Common myeloid progenitor, CD34-positive (primary cell): ENCODE measurements around the gene SHMT1.

Experiments used
- CTCF ChIA-PET: fragments of 350-600 bp; sonication (Branson Sonifier 250); formaldehyde crosslinking; loops from one replicate; lab custom pipeline; 2021; ENCODE audit warnings: antibody characterized with exemption; lab: Charles Lee
- POLR2A ChIA-PET: fragments of 350-600 bp; sonication (Branson Sonifier 250); formaldehyde crosslinking; loops from one replicate; lab custom pipeline; 2021; ENCODE audit warnings: antibody characterized with exemption; lab: Charles Lee
- DNase-seq, 3 donors: peaks; one replicate each; pipeline versions ENCODE4 v3.0.0 to v3.0.0-alpha.2; 2013
- H3K27ac ChIP-seq, 2 experiments: 1 replicate in 1 of 2; 2 replicates in 1 of 2; pipeline ENCODE4 v1.7.0; 2013; ENCODE audit warnings: inconsistent platforms in 2 of 2, low read length in 2 of 2, mild to moderate bottlenecking in 2 of 2, low read depth in 1 of 2, moderate library complexity in 1 of 2; ENCODE audit not compliant: severe bottlenecking in 2 of 2, insufficient read depth in 1 of 2, poor library complexity in 1 of 2
- H3K27me3 ChIP-seq, 5 experiments: replicated peaks in 2 of 5; 1 replicate in 3 of 5; 2 replicates in 2 of 5; pipeline versions ENCODE4 v1.6.1 to v1.7.0; 2013; ENCODE audit warnings: low read length in 4 of 5, mild to moderate bottlenecking in 2 of 5, moderate library complexity in 2 of 5, inconsistent platforms in 1 of 5; ENCODE audit not compliant: insufficient read depth in 5 of 5, control insufficient read depth in 4 of 5
- H3K36me3 ChIP-seq, 4 experiments: 1 replicate in 2 of 4; 2 replicates in 2 of 4; pipeline versions ENCODE4 v1.6.1 to v1.7.0; 2013; ENCODE audit warnings: low read length in 3 of 4, control low read depth in 1 of 4, mild to moderate bottlenecking in 1 of 4; ENCODE audit not compliant: control insufficient read depth in 4 of 4, insufficient read depth in 4 of 4
- H3K4me1 ChIP-seq, 4 experiments: 1 replicate in 3 of 4; 2 replicates in 1 of 4; pipeline versions ENCODE4 v1.6.1 to v1.7.1; 2013; ENCODE audit warnings: low read length in 3 of 4, mild to moderate bottlenecking in 3 of 4, control low read depth in 1 of 4, inconsistent platforms in 1 of 4, moderate library complexity in 1 of 4; ENCODE audit not compliant: control insufficient read depth in 4 of 4, insufficient read depth in 4 of 4; ENCODE audit errors: control extremely low read depth in 1 of 4
- H3K4me3 ChIP-seq, 7 experiments: 1 replicate in 4 of 7; 2 replicates in 3 of 7; pipeline versions ENCODE4 v1.5.1 to v1.7.0; 2013; ENCODE audit warnings: mild to moderate bottlenecking in 7 of 7, low read length in 6 of 7, moderate library complexity in 6 of 7, inconsistent platforms in 2 of 7, low read depth in 2 of 7, control low read depth in 1 of 7; ENCODE audit not compliant: insufficient read depth in 4 of 7, control insufficient read depth in 1 of 7; ENCODE audit errors: extremely low read depth in 1 of 7
- H3K9me3 ChIP-seq, 5 experiments: 1 replicate in 4 of 5; 2 replicates in 1 of 5; pipeline versions ENCODE4 v1.6.1 to v1.7.1; 2013; ENCODE audit warnings: low read length in 4 of 5, mild to moderate bottlenecking in 2 of 5, inconsistent platforms in 1 of 5, low read depth in 1 of 5, moderate library complexity in 1 of 5; ENCODE audit not compliant: control insufficient read depth in 4 of 5, insufficient read depth in 2 of 5; ENCODE audit errors: control extremely low read depth in 1 of 5
- WGBS: methylation state at CpG from one replicate; pipeline ENCODE4 v1.1.5; 2013; ENCODE audit not compliant: insufficient coverage; 5-methylcytosine and 5-hydroxymethylcytosine counted together

SHMT1 gene

DNA sequence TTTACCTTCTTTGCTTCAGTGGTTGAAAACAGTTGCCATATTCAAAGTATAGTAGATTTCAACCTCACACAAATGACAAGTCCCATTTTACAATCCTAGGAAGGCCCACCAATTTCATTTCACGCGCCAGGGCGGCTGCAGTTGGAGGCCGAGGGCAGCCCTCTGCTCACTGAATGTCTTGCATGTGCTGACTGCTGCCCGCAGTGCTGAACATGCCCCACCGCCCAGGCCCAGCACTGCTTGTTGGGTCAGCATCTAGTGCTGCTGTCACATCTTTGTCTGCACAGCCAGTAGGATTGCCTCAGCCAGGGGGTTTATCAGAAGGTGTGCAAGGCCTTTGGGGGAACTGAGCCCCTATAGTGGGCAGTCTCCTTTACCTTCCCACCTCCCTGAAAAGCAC, 36.8 kb downstream of the SHMT1 start:
- no peaks in the 10 kb centered on the region for H3K27me3 ChIP-seq
- ChIA-PET CTCF (no interaction called here), POLR2A (no interaction called here)
- no peaks in the 10 kb centered on the region for H3K4me1 ChIP-seq
- no peak for DNase-seq
- no peaks in the 10 kb centered on the region for H3K9me3 ChIP-seq
- no peak overlapping the region for H3K27ac ChIP-seq
- H3K4me3 ChIP-seq, result no peak overlapping the region
- H3K36me3 ChIP-seq, result peaks cover 23 to 85% (median 54%) of the 10 kb centered on the region in 4 experiments
- 96% methylated on average over 6 of the region's 6 CpGs for WGBS

DNA sequence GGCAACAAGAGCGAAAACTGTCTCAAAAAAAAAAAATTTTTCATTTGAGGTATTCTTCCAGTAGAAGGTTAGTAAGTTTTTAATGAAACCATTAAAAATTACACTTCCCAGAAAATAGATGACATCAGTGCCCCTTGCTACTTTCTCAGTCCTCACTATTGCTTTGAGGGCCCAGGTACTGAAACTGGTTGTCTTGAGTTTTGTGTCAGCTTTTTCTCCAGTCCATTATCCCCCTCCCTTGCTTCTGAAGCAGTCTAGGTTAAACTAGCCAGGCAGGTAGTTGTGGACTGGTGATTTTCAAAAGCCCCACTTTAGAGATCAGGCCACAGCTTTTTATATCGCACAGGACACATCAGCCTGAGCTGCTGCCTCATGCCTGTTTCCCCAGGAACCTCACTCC, 37.3 kb downstream of the SHMT1 start:
- Histone ChIP-seq H3K4me3 (no peak overlapping the region), H3K27ac (no peak overlapping the region), H3K27me3 (no peaks in the 10 kb centered on the region), H3K9me3 (no peaks in the 10 kb centered on the region), H3K36me3 (peaks cover 21 to 86% (median 52%) of the 10 kb centered on the region in 4 experiments), H3K4me1 (no peaks in the 10 kb centered on the region)
- DNase-seq, result no peak
- WGBS, result 83% methylated on average over 1 of the region's 2 CpGs
- CTCF ChIA-PET, result no interaction called here
- POLR2A ChIA-PET, result no interaction called here

DNA sequence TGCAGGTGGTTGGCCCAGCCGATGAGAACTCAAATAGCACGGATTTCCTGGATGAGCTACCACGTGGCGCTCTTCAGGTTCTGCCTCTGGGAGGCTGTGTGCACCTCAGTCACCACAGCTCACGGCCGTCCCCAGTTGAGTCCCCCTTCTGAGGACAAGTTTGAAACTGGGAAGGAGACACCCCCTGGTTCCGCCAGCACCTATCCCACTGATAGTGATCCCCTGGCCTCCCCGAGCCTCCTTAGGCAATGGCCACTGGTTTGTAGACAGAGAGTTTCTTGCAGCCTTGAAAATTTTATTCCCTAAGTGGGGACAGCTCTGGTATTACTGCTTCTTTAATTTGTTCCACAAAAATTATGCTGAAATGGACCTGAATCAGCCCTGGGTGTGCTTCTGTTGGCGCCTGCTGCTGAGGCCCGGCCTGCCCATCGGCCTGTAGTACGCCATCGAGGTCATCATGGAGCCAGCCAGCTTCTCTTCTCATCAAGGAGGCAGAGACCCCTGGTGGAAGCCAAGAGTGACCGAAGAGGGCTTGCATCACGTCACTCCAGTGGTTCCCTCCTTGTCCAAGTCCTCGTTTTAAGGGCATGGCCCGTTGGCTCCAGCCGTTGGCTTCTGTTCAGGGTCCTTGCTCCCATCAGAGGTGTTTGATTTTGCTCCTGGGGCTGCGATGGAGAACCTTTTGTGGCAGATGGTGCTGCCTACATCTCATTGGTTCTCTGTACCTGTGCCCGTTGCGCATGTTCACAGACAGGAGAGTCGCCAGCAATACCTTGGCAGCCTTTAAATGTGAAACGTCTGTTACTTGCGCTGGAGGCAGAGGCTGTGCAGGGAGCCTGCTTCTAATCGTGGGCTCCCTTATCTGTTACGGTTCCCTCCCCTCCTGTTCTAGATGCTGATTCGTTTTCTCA, 39.0 kb downstream of the SHMT1 start:
- no peaks in the 10 kb centered on the region for H3K27me3 ChIP-seq

DNA sequence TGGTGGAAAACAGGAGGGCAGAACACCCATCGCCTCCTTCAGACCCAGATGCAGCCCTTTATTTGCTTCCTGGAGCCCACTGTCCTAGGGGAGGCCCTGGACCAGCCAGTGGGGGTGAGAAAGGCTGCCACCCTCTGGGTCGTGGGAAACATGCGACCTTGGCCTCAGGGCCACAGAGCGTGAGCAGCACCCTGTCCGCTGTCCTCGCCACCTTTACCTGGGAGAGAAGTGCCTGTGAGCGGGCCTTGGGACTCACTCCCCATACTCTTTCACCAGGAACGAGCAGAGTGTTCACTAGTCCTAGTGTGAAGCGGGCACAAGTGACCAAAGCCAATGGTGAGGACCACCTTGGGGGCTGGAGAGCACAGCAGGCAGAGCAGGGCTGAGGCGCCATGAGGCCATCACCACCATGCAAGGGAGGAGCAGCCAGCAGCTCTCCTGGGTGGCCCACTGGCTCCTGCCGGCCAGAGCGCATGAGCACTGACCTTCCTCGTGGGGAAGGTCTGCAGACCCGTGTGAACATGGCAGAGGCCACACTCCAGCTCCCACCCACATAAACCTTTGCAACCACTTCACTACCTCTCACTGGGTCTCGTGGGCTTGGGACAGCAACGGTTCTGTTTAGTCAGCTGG, 39.7 kb downstream of the SHMT1 start:
- Histone ChIP-seq H3K4me3 (no peak overlapping the region), H3K9me3 (no peaks in the 10 kb centered on the region), H3K4me1 (peaks cover 0 to 13% (median 7%) of the 10 kb centered on the region in 4 experiments), H3K27ac (no peak overlapping the region), H3K27me3 (no peaks in the 10 kb centered on the region), H3K36me3 (peaks cover 16 to 83% (median 61%) of the 10 kb centered on the region in 4 experiments)
- 94% methylated on average over 11 of the region's 16 CpGs for WGBS
- POLR2A ChIA-PET, result no interaction called here
- CTCF ChIA-PET, result interaction anchor here (1.0 to 1.9 kb wide), 3 partner anchors 8 to 75 kb away, joined by 4 read pairs; no protein-coding TSS in a partner anchor
- no peak for DNase-seq

More for the DNA sequence above, 39.0 kb downstream of the SHMT1 start:
- Histone ChIP-seq H3K9me3 (no peaks in the 10 kb centered on the region), H3K36me3 (peaks cover 18 to 83% (median 58%) of the 10 kb centered on the region in 4 experiments), H3K4me3 (no peak overlapping the region), H3K4me1 (peaks cover 0 to 9% (median 1%) of the 10 kb centered on the region in 4 experiments), H3K27ac (peak overlapping the region in 1 of 2 experiments; percentile 6)
- no peak for DNase-seq
- 93% methylated on average over 25 of the region's 27 CpGs for WGBS
- ChIA-PET POLR2A (no interaction called here), CTCF (interaction anchor here (1.1 to 1.9 kb wide), 3 partner anchors 12 to 76 kb away, joined by 3 to 4 read pairs (median 4); no protein-coding TSS in a partner anchor)

DNA sequence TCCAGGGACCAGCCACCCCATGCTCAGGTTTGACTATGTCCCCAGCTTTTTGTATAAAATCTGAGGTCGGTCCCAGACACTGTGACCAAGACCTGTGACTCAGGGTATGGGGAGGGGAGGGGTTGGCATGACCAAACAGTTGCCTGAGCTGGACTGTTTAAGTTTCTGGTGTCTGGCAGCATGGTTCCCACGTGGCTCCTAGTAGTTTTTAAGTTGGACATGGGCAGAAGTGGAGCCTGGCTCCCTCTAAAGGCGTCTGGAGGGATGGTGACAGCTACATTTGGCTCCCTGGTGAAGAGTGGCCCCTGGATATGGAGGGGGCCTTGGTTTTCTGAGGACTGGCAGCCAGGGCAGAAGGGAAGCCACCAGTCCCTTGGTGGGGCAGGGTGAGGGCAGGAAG, 40.3 kb downstream of the SHMT1 start:
- WGBS, result 57% methylated on average over 2 of the region's 3 CpGs
- no peaks in the 10 kb centered on the region for H3K9me3 ChIP-seq
- no peak overlapping the region for H3K4me3 ChIP-seq
- H3K4me1 ChIP-seq, result peaks cover 0 to 19% (median 11%) of the 10 kb centered on the region in 4 experiments
- H3K27me3 ChIP-seq, result no peaks in the 10 kb centered on the region
- ChIA-PET POLR2A (no interaction called here), CTCF (interaction anchor here (0.7 to 1.9 kb wide), 3 partner anchors 8 to 74 kb away, joined by 3 to 4 read pairs (median 4); no protein-coding TSS in a partner anchor)
- H3K36me3 ChIP-seq, result peaks cover 16 to 80% (median 60%) of the 10 kb centered on the region in 4 experiments
- H3K27ac ChIP-seq, result no peak overlapping the region
- no peak for DNase-seq

DNA sequence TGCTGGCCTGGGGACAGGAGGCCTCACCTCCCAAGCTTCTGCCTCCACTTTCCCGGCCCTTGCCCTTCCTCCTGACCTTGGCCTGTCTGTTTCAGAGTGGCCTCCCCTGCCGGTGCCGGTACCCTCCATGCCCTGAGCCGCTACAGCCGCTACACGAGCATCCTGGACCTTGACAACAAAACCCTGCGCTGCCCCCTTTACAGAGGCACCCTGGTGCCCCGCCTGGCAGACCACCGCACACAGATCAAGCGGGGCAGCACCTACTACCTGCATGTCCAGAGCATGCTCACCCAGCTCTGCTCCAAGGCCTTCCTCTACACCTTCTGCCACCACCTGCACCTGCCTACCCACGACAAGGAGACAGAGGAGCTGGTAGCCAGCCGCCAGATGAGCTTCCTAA, 40.8 kb downstream of the SHMT1 start:
- peaks cover 16 to 82% (median 62%) of the 10 kb centered on the region in 4 experiments for H3K36me3 ChIP-seq
- CTCF ChIA-PET, result interaction anchor here (0.7 to 1.9 kb wide), 3 partner anchors 9 to 74 kb away, joined by 3 to 4 read pairs (median 4); no protein-coding TSS in a partner anchor
- no peak overlapping the region for H3K27ac ChIP-seq
- DNase-seq, result no peak
- H3K9me3 ChIP-seq, result no peaks in the 10 kb centered on the region
- WGBS, result 96% methylated on average over 10 of the region's 12 CpGs
- no peak overlapping the region for H3K4me3 ChIP-seq
- no peaks in the 10 kb centered on the region for H3K27me3 ChIP-seq
- H3K4me1 ChIP-seq, result peaks cover 0 to 23% (median 16%) of the 10 kb centered on the region in 4 experiments
- POLR2A ChIA-PET, result no interaction called here
